Tibial nerve (tissue), 4 donors: ENCODE data around the gene RPUSD1.

ENCODE experiments used
- CTCF ChIP-seq, 5 experiments: fragments of 200-600 bp in 3 of 5; fragments of 450-650 bp in 2 of 5; sonication (generic) in 3 of 5; IDR thresholded peaks; one replicate each; pipeline ENCODE4 v1.5.1; 2016 to 2019; ENCODE audit warnings: antibody characterized with exemption in 5 of 5, mild to moderate bottlenecking in 3 of 5, moderate library complexity in 2 of 5
- EP300 ChIP-seq, 2 donors: sonication (generic); formaldehyde crosslinking; IDR thresholded peaks; one replicate each; pipeline ENCODE4 v1.6.1; 2017; ENCODE audit warnings: antibody characterized with exemption in 2 of 2, mild to moderate bottlenecking in 1 of 2

- TF ChIP-seq CTCF (IDR thresholded peaks at IDR 0.05), result peak in 1 of 5 experiments; percentile 10
- TF ChIP-seq EP300 (IDR thresholded peaks at IDR 0.05), result peak; percentile 76 to 92
Observed at GRCh38 chr16:807347-808084, 19.3 kb upstream of the RPUSD1 start.
